HCT116 (cell line): ENCODE measurements around the gene SAMD13. TPM values are rescaled to one million over a fixed set of nuclear protein-coding genes. Genes with fewer than 3 reads are reported as not detected.

ENCODE experiments used
- ATAC-seq: fragments of 200-7000 bp; cut with Tn5 transposase; 2 replicates; pipeline ENCODE4 v1.9.1; 2020; ENCODE audit warnings: mild to moderate bottlenecking, moderate library complexity
- BruUV-seq: library from RNA; stranded (reverse); fragments of 400-500 nt; replicated peaks from 2 replicates; lab custom pipeline; 2021; lab: Mats Ljungman, UMichigan
- CTCF ChIA-PET: fragments of 300-600 bp; sonication (Branson Sonifier 250); formaldehyde crosslinking; loops from one replicate; lab custom pipeline; 2021; ENCODE audit warnings: antibody characterized with exemption; lab: Charles Lee
- POLR2A ChIA-PET: fragments of 300-600, 350-600 bp; sonication (Branson Sonifier 250); formaldehyde crosslinking; loops from one replicate; lab custom pipeline; 2021; ENCODE audit warnings: antibody characterized with exemption; lab: Charles Lee
- RAD21 ChIA-PET, 2 experiments: fragments of 300-600 bp; sonication (Branson Sonifier 250); formaldehyde crosslinking; loops; one replicate each; lab custom pipeline; 2023; ENCODE audit warnings: low total read pairs in 2 of 2; ENCODE audit not compliant: uncharacterized antibody in 2 of 2, unreplicated experiment in 2 of 2, low non-redundant PET in 1 of 2; lab: Charles Lee
- DNase-seq: peaks from one replicate; pipeline ENCODE4 v3.0.0-alpha.2; 2010; ENCODE audit warnings: low read depth, low spot score
- H2AFZ ChIP-seq: fragments of 200-600 bp; shearing (Covaris generic), sonication (generic); 2 replicates; pipeline ENCODE4 v1.6.1; 2017; ENCODE audit warnings: low read depth, mixed run types, mixed read lengths, antibody characterized with exemption, low read length; ENCODE audit not compliant: poor library complexity, severe bottlenecking
- H3K27ac ChIP-seq: 2 replicates; pipeline ENCODE4 v1.5.1; 2012; ENCODE audit warnings: low read depth, low read length
- H3K27me3 ChIP-seq: fragments of 200-600 bp; sonication (generic); 2 replicates; pipeline ENCODE4 v1.6.1; 2016; ENCODE audit warnings: mixed run types, low read length, mixed read lengths; ENCODE audit not compliant: insufficient read depth
- H3K36me3 ChIP-seq, 2 experiments: fragments of 200-500 bp in 1 of 2; fragments of 200-600 bp in 1 of 2; sonication (Bioruptor generic) in 1 of 2; sonication (generic) in 1 of 2; 2 replicates each; pipeline versions ENCODE4 v1.5.1 to v1.6.1; 2014 to 2016; ENCODE audit warnings: low read length in 2 of 2, inconsistent platforms in 1 of 2, mixed read lengths in 1 of 2, mixed run types in 1 of 2; ENCODE audit not compliant: insufficient read depth in 2 of 2, control insufficient read depth in 1 of 2
- H3K4me1 ChIP-seq, 2 experiments: fragments of 200-600 bp in 1 of 2; sonication (generic) in 1 of 2; 2 replicates each; pipeline versions ENCODE4 v1.5.1 to v1.6.1; 2012 to 2017; ENCODE audit warnings: low read length in 2 of 2, inconsistent platforms in 1 of 2, mild to moderate bottlenecking in 1 of 2, mixed read lengths in 1 of 2, mixed run types in 1 of 2, moderate library complexity in 1 of 2; ENCODE audit not compliant: insufficient read depth in 2 of 2, control insufficient read depth in 1 of 2
- H3K4me2 ChIP-seq: fragments of 200-600 bp; sonication (generic); 2 replicates; pipeline ENCODE4 v1.6.1; 2017; ENCODE audit warnings: mixed run types, low read length, mixed read lengths
- H3K4me3 ChIP-seq, 2 experiments: fragments of 200-600 bp in 1 of 2; sonication (generic) in 1 of 2; replicated peaks in 1 of 2; 2 replicates each; pipeline ENCODE4 v1.5.1; 2011 to 2016; ENCODE audit warnings: low read length in 2 of 2, control low read depth in 1 of 2, low read depth in 1 of 2, mild to moderate bottlenecking in 1 of 2, mixed read lengths in 1 of 2, mixed run types in 1 of 2
- H3K79me2 ChIP-seq: fragments of 200-600 bp; sonication (generic); 2 replicates; pipeline ENCODE4 v1.6.1; 2017; ENCODE audit warnings: mild to moderate bottlenecking, mixed run types, low read length, moderate library complexity, mixed read lengths; ENCODE audit not compliant: insufficient read depth
- H3K9ac ChIP-seq: fragments of 200-600 bp; sonication (generic); 2 replicates; pipeline ENCODE4 v1.6.1; 2016; ENCODE audit warnings: low read length, mixed read lengths
- H3K9me2 ChIP-seq: fragments of 200-600 bp; sonication (generic), shearing (Covaris generic); 2 replicates; pipeline ENCODE4 v1.6.1; 2017; ENCODE audit warnings: mixed run types, mild to moderate bottlenecking, moderate library complexity; ENCODE audit not compliant: insufficient read depth
- H3K9me3 ChIP-seq, 2 experiments: fragments of 200-500 bp in 1 of 2; fragments of 200-600 bp in 1 of 2; sonication (Bioruptor generic) in 1 of 2; sonication (generic) in 1 of 2; 2 replicates each; pipeline ENCODE4 v1.6.1; 2014 to 2017; ENCODE audit warnings: low read length in 2 of 2, mixed read lengths in 2 of 2, inconsistent platforms in 1 of 2, low read depth in 1 of 2, mild to moderate bottlenecking in 1 of 2, mixed run types in 1 of 2, moderate library complexity in 1 of 2; ENCODE audit not compliant: control insufficient read depth in 1 of 2, insufficient read depth in 1 of 2
- H4K20me1 ChIP-seq: fragments of 200-600 bp; sonication (generic), shearing (Covaris generic); 2 replicates; pipeline ENCODE4 v1.6.1; 2017; ENCODE audit warnings: mixed run types, mild to moderate bottlenecking, moderate library complexity; ENCODE audit not compliant: insufficient read depth
- CBX3 ChIP-seq: IDR thresholded peaks from 2 replicates; pipeline ENCODE4 v1.6.1; 2012; ENCODE audit warnings: low read depth
- CEBPB ChIP-seq: IDR thresholded peaks from 2 replicates; pipeline ENCODE4 v1.6.1; 2012; ENCODE audit warnings: low read depth
- EGR1 ChIP-seq: IDR thresholded peaks from 2 replicates; pipeline ENCODE4 v1.6.1; 2012; ENCODE audit warnings: low read depth
- ELF1 ChIP-seq: IDR thresholded peaks from 2 replicates; pipeline ENCODE4 v1.6.1; 2012; ENCODE audit warnings: low read depth, borderline replicate concordance
- EZH2 ChIP-seq: fragments of 200-600 bp; sonication (generic); IDR thresholded peaks from 2 replicates; pipeline ENCODE4 v1.6.1; 2017; ENCODE audit warnings: antibody characterized with exemption, mixed run types
- EZH2phosphoT487 ChIP-seq: fragments of 200-600 bp; IDR thresholded peaks from 2 replicates; pipeline ENCODE4 v1.6.1; 2018; ENCODE audit warnings: antibody characterized with exemption, borderline replicate concordance
- FOSL1 ChIP-seq: IDR thresholded peaks from 2 replicates; pipeline ENCODE4 v1.6.1; 2012; ENCODE audit warnings: low read depth
- JUND ChIP-seq: IDR thresholded peaks from 2 replicates; pipeline ENCODE4 v1.6.1; 2012
- POLR2A ChIP-seq: IDR thresholded peaks from 2 replicates; pipeline ENCODE4 v1.7.0; 2011; ENCODE audit warnings: borderline replicate concordance; ENCODE audit not compliant: insufficient read depth, insufficient read length; ENCODE audit errors: extremely low read depth
- POLR2AphosphoS5 ChIP-seq: IDR thresholded peaks from 2 replicates; pipeline ENCODE4 v1.6.1; 2011; ENCODE audit warnings: mild to moderate bottlenecking, low read depth, low read length, moderate library complexity
- RAD21 ChIP-seq: IDR thresholded peaks from 2 replicates; pipeline ENCODE4 v1.6.1; 2012; ENCODE audit warnings: low read depth, mild to moderate bottlenecking
- SP1 ChIP-seq: IDR thresholded peaks from 2 replicates; pipeline ENCODE4 v1.6.1; 2012; ENCODE audit warnings: low read depth
- TCF7L2 ChIP-seq: IDR thresholded peaks from 2 replicates; pipeline ENCODE4 v1.7.0; 2011; ENCODE audit warnings: borderline replicate concordance, inconsistent platforms; ENCODE audit not compliant: insufficient read depth, insufficient read length; ENCODE audit errors: extremely low read depth
- YY1 ChIP-seq: IDR thresholded peaks from 2 replicates; pipeline ENCODE4 v1.6.1; 2011; ENCODE audit warnings: low read length, low read depth, moderate library complexity, mild to moderate bottlenecking; ENCODE audit not compliant: insufficient replicate concordance; ENCODE audit errors: extremely low read depth
- ZFX ChIP-seq: fragments of 450-650 bp; IDR thresholded peaks from 2 replicates; pipeline ENCODE4 v1.6.1; 2017
- intact Hi-C: fragments of 100-400 bp; cut with micrococcal nuclease; formaldehyde crosslinking; loops from 2 replicates; pipeline ENCODE4 v1.10.0; 2022
- total RNA-seq: library from RNA; stranded (reverse); gene quantifications from one replicate; pipeline ENCODE4 v1.2.1, GENCODE V29; 2021; ENCODE audit not compliant: unreplicated experiment
- TF ChIP-seq, protein P1 (sequence below): IDR thresholded peaks from 2 replicates; pipeline ENCODE4 v1.6.1; 2012
- TF ChIP-seq, protein P2 (sequence below): IDR thresholded peaks from 2 replicates; pipeline ENCODE4 v1.6.1; 2011; ENCODE audit warnings: mild to moderate bottlenecking, low read length, moderate library complexity; ENCODE audit not compliant: insufficient replicate concordance; ENCODE audit errors: extremely low read depth
- TF ChIP-seq, protein P3 (sequence below): IDR thresholded peaks from 2 replicates; pipeline ENCODE4 v1.6.1; 2012
- TF ChIP-seq, protein P4 (sequence below): IDR thresholded peaks from 2 replicates; pipeline ENCODE4 v1.6.1; 2012; ENCODE audit warnings: low read depth
- TF ChIP-seq, protein P5 (sequence below), 3 experiments: fragments of 200-600 bp in 1 of 3; sonication (generic) in 1 of 3; IDR thresholded peaks in 2 of 3; conservative IDR thresholded peaks in 1 of 3; 2 replicates each; pipeline ENCODE4 v1.5.1; 2012 to 2017; ENCODE audit warnings: low read depth in 2 of 3, low read length in 2 of 3, antibody characterized with exemption in 1 of 3, borderline replicate concordance in 1 of 3, control low read depth in 1 of 3, mild to moderate bottlenecking in 1 of 3, mixed read lengths in 1 of 3, mixed run types in 1 of 3, moderate library complexity in 1 of 3; ENCODE audit not compliant: insufficient read depth in 1 of 3

Gene SAMD13
- total RNA-seq, 1 experiment from 2014 or later, result 14.9 TPM

DNA sequence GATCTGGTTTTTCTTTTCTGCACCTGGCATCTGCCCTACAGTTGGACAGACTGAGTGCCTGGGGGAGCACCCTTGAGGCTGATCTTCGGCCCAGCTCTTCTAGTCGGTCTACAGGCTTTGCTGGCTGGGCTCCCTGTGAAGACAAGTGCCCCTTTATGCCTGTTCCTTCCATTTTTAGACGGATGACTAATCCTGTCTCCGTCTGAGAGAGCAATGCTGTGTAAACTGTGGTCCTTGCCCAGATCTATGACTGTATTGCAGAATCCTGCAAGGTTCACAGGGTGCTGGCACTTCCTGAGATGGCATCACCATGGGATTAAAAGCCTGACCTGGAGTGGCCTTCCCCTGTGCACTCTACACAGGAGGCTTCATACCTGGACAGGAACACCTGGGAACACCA, 47.6 kb upstream of the SAMD13 start:
- peak overlapping the region; percentile 74 for H3K27ac ChIP-seq
- intact Hi-C loops, result loop anchor here (5.0 kb wide), 2 partner anchors 43 to 112 kb away; partner anchors contain the start of gene PRKACB
- peak overlapping the region; percentile 67 for H3K4me2 ChIP-seq
- H4K20me1 ChIP-seq, result no peaks in the 10 kb centered on the region
- H3K9me2 ChIP-seq, result no peaks in the 10 kb centered on the region
- BruUV-seq, result no TSS peak
- 0 out of 4 replicates have a peak, but pooled peaks cover 0 to 3% of the 10 kb centered on the region in 2 experiments for H3K36me3 ChIP-seq
- H3K4me3 ChIP-seq, result 0 out of 4 replicates have a peak overlapping the region, but pooled peaks of 1 of the 2 experiments have one; percentile 5
- H3K9me3 ChIP-seq, result no peaks in the 10 kb centered on the region
- H3K27me3 ChIP-seq, result no peaks in the 10 kb centered on the region
- peak; percentile 96 for ATAC-seq
- ChIA-PET CTCF (interaction anchor here (0.6 kb wide), 1 partner anchor 181 kb away, joined by 3 read pairs; no protein-coding TSS in a partner anchor), RAD21 (interaction anchor here in 1 of 2 experiments (0.9 kb wide), 1 partner anchor 180 kb away, joined by 3 read pairs; no protein-coding TSS in a partner anchor), POLR2A (interaction anchor here (0.6 to 2.1 kb wide), 7 partner anchors 12 to 112 kb away, joined by 3 to 11 read pairs (median 3); partner anchors contain the start of gene SAMD13)
- no peak overlapping the region for H2AFZ ChIP-seq
- no peaks in the 10 kb centered on the region for H3K79me2 ChIP-seq
- DNase-seq, result peak; percentile 98
- peak overlapping the region; percentile 46 for H3K9ac ChIP-seq
- peaks cover 31 to 41% of the 10 kb centered on the region in 2 experiments for H3K4me1 ChIP-seq
- TF ChIP-seq, protein P1, sequence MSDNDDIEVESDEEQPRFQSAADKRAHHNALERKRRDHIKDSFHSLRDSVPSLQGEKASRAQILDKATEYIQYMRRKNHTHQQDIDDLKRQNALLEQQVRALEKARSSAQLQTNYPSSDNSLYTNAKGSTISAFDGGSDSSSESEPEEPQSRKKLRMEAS, result peak; percentile 86
- TF ChIP-seq EGR1 (no peak), EZH2phosphoT487 (no peak), CEBPB (peak; percentile 98), JUND (peak; percentile 99), TCF7L2 (peak; percentile 93), FOSL1 (peak; percentile 94), CBX3 (peak; percentile 99), POLR2AphosphoS5 (peak; percentile 76), SP1 (peak; percentile 99), EZH2 (no peak), ELF1 (no peak; the same call in 1 of the 2 replicates), POLR2A (no peak), YY1 (peak; percentile 81), RAD21 (peak; percentile 62), ZFX (no peak)
- TF ChIP-seq, protein P2, sequence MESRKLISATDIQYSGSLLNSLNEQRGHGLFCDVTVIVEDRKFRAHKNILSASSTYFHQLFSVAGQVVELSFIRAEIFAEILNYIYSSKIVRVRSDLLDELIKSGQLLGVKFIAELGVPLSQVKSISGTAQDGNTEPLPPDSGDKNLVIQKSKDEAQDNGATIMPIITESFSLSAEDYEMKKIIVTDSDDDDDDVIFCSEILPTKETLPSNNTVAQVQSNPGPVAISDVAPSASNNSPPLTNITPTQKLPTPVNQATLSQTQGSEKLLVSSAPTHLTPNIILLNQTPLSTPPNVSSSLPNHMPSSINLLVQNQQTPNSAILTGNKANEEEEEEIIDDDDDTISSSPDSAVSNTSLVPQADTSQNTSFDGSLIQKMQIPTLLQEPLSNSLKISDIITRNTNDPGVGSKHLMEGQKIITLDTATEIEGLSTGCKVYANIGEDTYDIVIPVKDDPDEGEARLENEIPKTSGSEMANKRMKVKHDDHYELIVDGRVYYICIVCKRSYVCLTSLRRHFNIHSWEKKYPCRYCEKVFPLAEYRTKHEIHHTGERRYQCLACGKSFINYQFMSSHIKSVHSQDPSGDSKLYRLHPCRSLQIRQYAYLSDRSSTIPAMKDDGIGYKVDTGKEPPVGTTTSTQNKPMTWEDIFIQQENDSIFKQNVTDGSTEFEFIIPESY, result peak; percentile 27
- TF ChIP-seq, protein P3, sequence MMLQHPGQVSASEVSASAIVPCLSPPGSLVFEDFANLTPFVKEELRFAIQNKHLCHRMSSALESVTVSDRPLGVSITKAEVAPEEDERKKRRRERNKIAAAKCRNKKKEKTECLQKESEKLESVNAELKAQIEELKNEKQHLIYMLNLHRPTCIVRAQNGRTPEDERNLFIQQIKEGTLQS, result peak; percentile 95
- TF ChIP-seq, protein P4, sequence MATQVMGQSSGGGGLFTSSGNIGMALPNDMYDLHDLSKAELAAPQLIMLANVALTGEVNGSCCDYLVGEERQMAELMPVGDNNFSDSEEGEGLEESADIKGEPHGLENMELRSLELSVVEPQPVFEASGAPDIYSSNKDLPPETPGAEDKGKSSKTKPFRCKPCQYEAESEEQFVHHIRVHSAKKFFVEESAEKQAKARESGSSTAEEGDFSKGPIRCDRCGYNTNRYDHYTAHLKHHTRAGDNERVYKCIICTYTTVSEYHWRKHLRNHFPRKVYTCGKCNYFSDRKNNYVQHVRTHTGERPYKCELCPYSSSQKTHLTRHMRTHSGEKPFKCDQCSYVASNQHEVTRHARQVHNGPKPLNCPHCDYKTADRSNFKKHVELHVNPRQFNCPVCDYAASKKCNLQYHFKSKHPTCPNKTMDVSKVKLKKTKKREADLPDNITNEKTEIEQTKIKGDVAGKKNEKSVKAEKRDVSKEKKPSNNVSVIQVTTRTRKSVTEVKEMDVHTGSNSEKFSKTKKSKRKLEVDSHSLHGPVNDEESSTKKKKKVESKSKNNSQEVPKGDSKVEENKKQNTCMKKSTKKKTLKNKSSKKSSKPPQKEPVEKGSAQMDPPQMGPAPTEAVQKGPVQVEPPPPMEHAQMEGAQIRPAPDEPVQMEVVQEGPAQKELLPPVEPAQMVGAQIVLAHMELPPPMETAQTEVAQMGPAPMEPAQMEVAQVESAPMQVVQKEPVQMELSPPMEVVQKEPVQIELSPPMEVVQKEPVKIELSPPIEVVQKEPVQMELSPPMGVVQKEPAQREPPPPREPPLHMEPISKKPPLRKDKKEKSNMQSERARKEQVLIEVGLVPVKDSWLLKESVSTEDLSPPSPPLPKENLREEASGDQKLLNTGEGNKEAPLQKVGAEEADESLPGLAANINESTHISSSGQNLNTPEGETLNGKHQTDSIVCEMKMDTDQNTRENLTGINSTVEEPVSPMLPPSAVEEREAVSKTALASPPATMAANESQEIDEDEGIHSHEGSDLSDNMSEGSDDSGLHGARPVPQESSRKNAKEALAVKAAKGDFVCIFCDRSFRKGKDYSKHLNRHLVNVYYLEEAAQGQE, result no peak
- TF ChIP-seq, protein P5, sequence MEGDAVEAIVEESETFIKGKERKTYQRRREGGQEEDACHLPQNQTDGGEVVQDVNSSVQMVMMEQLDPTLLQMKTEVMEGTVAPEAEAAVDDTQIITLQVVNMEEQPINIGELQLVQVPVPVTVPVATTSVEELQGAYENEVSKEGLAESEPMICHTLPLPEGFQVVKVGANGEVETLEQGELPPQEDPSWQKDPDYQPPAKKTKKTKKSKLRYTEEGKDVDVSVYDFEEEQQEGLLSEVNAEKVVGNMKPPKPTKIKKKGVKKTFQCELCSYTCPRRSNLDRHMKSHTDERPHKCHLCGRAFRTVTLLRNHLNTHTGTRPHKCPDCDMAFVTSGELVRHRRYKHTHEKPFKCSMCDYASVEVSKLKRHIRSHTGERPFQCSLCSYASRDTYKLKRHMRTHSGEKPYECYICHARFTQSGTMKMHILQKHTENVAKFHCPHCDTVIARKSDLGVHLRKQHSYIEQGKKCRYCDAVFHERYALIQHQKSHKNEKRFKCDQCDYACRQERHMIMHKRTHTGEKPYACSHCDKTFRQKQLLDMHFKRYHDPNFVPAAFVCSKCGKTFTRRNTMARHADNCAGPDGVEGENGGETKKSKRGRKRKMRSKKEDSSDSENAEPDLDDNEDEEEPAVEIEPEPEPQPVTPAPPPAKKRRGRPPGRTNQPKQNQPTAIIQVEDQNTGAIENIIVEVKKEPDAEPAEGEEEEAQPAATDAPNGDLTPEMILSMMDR (IDR thresholded peaks at IDR 0.05 in 2 of 3, conservative IDR thresholded peaks at IDR 0.05 in 1 of 3; ENCODE audit: borderline replicate concordance in 1 of 3, insufficient read depth in 1 of 3, low read depth in 2 of 3, low read length in 2 of 3), result no peak
